ENCODE results near the gene ST3GAL2.
A peak's percentile ranks its signal among the peaks of the same experiment; 100 is the strongest.

The ST3GAL2 gene

DNA sequence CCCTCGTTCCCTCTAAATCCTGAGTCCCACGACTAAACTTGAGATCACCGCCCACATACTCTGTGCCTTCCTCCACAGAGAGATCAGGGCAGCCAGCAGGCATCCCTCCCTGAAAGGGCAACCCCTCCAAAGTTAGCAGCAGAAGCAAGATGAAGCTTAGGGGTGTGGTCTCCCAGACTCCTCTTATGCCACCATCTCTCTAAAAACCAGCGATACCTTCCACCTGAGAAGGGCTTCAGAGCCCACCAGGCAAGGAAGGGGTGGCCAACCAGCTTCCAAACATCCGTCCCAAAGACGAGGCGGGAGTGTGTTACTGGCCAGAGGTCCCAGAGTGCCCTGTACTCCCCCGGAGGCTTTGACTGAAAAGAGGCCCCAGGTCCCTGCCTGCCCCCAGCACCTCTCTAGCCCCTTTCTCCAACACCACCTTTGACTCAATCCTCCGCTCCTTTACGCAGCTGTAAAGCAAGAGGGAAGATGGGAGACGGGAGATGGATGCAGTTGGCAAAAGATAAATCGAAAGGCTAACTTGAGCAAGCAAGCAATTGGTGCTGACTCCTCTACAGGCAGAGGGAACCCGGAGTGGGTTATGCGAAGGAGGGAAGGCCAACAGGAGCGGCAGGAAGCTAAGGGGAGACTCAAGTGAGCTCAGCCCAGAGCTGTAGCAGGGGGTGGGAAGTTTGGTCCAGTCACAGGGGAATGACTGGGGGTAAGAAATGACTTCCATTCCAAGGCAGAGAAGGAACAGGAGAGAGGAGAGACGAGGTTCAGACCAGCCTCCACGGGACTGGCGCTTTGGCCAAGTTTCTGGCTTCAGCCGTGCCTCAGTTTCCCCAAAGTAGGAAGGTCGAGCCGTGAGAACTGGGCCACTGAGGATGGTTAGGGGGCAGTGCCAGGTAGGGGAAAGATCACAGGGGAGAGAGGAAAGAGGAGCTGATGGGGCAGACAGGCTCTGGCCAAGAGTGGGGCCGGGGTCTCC is 1.0 kb downstream of the ST3GAL2 start:
- DNase-seq (ENCODE audit: low spot score): no peak

DNA sequence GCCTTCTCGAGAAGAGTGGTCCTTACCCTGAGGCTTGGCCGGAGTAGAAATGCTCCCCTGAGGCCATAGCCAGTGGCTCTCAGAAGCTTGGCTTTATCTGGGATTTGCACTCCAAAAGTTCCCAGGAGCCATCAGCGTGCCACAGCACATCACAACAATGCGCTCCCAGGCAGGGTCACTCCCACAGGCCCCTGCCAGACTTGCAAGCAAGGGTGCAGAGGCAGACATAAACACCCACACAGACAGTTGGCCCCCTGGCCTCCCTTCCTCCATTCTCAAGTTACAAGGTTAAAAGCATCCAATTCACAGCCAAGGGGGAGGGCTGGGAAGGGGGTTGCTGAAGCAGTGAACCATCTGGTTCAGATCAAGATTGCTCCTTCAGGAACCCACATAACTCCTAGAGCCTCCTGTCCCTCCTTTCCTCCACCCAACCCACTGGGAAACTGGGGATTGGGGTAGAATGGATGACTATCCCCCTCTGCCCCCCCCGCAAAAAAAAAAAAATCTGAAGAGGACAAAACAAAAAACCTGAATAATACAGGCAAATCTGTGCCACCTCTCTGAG is 1.8 kb downstream of the ST3GAL2 start:
- no peak for DNase-seq (ENCODE audit: low spot score)

DNA sequence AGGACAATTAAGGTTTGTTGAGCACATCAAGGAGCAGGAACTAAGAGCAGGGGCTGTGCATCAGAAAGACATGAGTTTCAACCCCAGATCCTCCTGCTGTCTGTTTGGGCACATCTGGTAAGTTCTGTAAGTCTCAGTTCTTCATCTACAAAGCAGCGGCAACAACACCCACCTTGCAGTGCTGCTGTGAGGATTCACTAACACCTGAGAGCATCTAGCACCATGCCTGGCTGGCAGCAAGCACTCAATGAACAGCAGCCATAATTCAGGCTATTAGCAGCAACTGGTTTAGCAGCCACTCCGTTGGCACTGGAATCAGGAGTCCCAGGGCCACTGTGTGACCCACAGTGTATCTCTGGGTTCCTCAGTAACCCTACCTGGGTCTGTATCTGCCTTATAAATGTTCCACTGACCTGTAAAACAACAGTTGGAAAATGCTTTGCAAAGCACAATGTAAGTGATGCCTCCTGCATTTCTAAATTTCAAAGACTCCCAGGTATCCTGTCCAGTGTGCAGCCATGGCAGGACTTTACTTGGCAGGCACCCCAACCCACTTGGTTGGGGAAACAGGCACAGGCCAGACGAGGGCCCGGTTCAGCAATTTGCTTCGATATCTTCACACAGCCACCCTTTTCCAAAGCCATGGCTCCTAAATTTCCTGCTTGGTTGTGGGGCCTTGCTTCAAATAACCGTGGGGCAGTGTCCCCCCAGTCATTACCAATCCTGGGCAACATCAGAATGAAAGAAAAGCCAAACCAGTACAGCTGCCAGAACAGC is 4.2 kb downstream of the ST3GAL2 start:
- no peak for DNase-seq (ENCODE audit: low spot score)

DNA sequence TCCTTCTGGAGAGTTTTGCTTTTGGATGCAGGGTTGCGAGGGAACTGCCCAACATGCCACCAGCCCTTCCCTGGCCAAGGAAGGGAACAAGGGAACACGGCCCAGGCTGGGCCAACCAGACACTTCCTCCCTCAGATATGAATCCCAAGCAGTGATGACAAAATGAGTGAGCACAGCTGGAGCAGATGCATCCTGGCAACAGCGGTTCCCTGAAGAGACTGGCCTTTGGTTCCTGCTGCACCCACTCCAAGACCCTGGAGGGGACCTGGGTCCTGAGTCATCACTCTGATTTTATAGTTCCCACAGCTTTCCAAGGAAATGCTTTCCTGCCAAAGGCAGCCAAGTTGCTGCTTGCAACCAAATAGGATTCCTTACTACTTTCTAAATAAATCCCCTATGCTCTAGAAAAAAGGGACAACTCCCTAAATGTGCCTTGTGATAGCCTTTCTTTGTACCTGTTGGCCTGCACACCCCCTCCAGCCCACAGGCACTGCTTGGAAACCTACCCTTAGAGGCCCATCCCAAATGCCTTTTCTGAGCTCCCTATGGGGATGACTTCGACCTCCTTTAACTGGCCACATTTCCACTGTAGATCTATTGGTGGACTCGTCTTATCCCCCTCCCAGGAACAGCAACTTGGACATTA is 5.3 kb downstream of the ST3GAL2 start:
- no peak for DNase-seq (ENCODE audit: low spot score)

DNA sequence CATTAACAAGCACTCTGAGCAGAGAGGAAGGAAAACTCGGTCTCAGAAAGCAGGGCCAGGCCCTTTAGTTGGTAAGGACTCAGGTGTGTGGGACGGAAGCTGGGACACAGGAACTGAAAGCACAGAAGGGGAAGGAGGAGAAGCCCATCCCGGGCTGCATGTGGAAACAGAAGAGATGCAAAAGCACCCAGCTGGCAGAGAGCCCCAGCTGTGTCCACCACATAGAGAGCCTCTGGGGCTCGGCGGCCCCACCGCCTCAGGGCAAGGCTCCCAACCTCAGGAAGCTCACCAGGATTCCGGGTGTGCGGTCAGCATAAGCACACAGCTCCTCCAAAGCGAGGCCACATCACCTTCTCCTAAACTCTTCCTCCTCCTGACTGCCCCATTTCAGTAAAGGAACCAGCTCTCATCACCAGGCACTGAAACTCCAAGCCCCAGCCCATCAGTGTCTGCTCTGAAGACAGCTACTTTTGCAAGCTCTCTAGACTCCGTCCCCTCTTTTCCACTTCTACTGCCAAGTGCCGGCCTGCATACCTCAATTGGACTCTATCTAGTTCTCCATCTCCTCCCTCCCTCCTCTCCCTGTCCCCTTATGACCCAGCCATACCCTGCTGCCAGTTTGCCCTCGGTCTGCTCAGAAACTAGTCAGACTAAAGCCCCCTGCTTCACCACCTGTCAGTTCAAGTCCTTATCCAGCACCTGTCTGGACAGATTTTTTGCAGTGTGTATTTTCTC is 6.0 kb downstream of the ST3GAL2 start:
- no peak for DNase-seq (ENCODE audit: low spot score)

DNA sequence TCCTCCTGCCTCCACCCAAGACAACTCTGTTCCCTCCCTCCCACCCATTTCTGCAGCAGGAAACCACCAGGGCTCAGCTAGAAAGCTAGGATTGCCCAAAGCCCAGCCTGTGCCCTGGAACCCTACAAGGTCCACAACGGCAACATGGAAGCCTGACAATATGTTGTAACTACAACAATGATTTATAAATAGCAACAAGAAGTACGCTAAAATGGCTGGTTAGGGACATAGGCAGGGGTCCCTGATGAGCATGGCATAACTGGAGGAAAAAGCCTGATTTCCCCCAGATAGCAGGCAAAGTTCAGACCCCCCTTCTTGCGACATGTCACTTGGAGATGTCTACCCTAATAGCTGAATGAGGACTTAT is 6.6 kb downstream of the ST3GAL2 start:
- DNase-seq (ENCODE audit: low spot score): no peak

DNA sequence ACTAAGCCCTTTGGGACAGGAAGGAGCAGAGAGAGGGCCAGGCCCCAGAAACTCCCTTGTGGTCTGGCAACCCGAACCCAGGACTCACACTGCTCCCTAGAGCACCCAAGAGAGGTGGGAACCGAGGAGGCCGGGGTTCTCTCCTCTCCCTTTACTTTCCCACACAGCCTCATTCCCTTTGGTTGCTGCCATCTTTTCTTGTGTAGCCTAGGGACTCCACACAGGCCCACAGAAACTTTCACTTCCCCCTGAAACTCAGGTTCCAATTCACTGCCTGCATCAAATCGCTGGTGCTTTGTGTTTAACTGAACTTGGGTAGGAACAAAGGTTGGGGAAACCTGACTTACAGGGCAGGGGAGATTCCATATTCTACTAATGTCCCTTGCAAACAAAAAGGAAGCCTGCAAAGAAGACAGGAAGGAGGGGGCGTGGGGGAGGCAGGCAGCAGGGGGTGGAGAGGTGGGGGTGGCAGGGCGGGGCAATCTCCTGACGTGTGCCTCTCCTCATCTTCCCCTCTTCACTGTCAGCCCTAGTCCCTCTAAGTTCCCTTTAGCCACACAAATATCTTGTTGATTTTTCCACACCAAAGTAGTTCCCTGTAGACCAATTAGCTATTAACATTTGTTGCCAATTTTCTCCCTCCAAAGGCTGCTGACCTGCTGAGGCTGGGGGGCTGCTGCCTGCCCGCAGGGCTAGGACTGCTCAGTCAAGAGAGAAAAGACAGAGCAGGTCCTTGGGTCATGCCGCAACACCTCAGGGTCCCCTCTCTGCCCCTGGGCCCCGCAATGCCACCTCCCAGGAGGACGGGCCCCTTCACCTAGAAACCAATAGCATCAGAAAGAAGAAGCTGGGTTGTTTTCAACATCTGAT is 8.0 kb downstream of the ST3GAL2 start:
- DNase-seq (ENCODE audit: low spot score): no peak

DNA sequence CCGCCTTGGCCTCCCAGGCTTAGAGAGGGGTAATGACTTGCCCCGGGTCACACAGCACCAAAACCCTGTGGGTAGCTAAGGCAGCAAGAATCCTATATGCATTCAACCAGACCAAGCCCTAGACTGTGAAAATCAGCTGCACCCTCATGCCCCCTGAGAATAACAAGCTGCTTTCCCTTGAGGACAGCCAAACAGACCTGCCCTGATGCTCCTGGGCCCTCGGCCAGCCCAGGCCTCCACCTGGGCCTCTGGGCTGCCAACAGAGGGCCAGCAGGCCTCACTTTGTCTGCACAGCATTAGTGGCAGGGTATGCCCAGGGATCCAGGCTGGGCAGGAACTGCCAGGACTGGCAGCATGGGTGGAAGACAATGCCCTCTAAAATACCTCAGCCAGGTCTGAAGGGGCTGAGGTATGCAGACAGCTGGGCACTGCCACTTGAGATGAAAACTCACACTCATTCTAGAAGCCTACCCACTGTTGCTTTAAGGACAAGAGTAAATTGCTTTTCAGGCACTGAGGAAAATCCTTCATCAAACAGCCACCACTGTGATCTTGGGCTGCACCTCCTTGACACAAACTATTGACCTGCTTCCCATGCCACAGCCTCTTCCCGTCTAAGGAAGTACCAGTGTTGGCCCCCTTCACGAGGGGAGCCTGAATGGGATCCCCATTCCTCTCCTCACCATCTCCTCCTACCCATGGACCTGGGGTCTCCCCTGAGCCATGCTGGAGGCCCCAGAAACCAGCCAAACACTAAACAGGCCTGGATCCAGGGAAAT is 8.8 kb downstream of the ST3GAL2 start:
- no peak for DNase-seq (ENCODE audit: low spot score)

DNA sequence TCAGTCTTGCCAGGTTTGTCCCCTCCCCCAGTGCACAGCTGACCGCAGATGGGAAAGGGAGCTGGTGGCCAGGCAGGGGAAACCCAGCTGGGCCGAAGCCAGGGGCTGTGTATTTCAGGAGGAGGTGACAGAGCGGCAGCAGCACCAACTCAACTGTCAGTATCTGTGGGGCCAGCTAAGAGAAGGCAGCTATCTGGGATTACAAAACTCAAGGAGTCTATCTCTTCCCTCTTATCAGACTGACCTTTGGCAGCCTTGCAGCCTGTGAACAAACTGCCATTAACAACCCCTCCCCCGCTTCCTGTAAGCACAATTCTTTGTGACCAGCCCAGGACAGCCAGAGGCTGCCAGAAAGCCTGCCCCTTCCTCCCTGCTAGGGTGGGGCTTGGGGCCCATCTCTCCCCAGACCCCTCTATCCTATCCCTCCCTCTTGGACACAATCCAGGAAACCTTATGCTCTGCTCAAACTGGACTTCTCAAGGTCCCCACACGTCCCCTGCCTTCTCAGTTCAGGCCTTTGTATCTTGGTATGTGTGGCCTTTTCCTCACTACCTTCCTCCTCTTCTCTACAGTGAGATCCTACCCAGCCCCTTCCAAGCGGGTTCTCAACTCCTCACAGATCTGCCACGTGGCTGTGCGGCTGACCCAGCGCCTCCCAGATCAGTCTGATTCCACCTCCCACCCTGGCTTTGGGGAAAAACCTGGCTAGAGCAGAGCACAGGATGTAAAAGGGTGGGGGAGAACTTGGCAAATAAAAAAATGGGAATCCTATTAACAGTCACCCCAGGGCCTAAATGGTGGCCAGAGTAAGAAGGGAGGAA is 10.5 kb downstream of the ST3GAL2 start:
- peak; percentile 73 for DNase-seq (ENCODE audit: low spot score)

DNA sequence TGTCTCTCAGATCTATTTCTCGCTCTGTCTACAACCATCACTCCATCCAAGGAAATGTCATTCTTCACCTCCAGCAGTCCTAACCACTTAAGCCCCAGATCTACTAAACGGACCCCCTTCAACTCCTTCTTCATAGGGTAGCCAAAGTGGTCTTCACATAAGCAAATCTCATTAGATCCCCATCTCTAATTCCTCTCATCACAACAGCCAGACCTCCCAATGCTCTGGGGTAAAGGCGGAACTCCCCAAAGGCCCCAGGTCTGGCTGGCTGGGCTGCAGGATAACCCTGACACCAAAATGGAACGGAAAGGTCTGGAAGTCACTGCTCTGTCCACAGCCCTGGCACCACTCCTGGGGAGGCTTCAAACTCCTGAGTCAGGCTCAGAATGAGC is 11.1 kb downstream of the ST3GAL2 start:
- DNase-seq (ENCODE audit: low spot score): no peak

DNA sequence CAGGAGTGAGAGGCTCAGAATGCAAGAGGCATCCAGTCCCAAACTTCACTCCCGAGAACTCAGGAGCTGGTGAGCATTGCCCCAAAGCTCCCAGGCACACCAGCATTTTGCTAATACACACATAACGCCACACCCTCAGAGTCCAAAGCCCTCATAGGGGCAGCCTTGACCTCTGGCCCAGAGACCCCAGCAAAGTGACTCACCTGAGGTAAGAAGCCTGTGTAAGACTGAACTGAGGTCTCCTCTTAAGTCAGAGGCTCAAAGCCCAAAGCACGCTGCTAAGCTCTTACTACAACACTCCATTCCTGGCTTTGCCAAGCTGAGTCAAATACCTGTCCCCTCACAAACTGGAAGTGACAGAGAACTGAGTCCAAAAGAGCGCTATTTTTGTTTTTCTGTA is 16.4 kb downstream of the ST3GAL2 start:
- no peak for DNase-seq (ENCODE audit: low spot score)

DNA sequence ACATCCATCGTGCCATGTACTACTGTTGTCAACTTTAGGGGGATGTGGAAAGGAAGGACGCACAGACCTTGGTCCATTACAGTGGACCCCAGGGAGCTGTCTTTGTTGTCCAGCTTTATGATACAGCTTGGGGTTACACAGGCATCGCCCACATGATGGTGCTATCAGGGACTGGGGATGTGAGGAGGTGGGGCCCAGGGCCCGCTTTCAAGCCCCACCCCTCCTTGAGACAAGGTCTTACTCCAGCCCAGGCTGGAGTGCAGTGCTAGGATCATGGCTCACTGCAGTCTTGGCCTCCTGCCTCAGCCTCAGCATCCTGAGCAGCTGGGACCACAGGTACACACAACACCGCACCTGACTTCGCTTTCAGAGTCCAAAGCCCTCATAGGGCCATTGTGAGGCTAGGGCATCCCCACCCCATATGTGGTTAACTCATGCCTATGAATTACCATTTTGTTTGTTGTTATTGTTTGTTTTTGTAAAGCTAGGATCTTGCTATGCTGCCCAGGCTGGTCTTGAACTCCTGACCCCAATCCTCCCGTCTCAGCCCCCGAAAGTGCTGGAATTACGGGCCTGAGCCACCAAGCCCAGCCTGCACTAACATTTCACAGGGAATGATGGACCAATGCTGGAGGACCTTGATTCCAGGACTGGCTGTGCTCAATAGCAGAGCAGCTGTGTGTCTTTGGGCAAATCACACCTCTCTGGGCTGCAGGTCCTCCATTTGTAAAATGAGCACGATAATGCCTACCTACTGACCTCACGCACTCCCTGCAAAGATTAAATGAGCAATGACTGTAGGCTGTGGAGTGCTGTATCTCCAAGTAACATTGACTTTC is 17.2 kb downstream of the ST3GAL2 start:
- DNase-seq (ENCODE audit: low spot score): no peak

DNA sequence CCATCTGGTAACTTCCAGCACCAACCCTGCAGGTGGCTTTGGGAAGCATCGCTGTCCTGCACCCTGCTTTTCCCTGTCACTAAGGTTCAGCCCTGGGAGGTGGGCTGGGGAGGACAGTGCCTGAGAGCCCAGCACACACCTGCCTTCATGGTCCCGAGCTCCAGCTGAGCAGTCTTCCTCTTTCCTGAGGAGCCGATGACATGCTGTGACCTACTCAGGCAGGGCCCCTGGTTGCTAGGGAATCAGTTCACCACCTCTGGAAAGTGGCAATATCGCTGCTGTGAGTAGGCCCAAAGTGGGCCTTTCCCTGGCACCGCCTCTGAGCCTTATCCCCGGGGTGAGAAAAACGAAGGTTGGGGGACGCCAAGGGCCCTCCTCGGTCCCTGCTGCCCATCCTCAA is 17.9 kb downstream of the ST3GAL2 start:
- no peak for DNase-seq (ENCODE audit: low spot score)

DNA sequence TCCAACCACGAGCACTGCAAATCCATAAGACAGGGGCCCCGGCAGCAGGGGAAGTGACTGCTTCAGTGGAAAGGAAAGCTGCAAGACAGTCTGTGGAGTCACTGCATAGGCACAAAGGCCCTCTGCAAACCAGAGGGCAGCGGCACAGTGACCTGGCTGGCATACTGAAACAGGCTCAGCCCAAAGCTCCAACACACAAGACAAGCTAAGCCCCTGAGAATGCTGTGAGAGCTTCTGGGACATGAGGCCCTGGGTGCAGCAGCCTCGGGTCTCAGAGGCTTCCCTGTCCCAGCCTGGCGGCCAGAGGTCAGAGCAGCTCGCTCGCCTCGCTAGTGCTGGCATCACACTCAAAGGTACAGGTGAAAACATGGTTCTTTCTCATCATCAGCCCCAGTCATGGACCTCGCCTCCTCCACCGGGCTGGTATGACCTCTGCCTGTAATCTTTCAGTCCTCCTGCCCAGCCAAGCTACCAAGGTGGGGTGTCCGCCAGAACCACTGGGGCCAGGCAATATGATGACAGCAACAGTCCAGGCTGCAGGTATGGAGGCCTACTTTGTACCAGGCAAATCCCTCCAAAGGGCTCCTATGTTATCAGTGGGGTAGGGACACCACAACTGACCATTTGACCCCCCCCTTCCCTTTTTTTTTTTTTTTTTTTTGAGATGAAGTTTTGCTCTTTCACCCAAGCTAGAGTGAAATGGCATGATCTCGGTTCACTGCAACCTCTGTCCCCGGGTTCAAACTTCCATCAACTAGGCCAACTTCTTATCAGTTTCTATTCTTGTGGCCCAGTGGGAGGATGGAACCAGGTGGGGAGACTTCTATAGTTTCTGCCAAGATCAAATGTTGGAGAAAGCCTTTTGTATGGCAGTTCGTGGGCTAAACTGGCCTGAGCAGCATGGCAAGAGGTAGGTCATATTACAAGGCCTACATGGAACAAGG is 19.2 kb downstream of the ST3GAL2 start:
- DNase-seq (ENCODE audit: low spot score): no peak

DNA sequence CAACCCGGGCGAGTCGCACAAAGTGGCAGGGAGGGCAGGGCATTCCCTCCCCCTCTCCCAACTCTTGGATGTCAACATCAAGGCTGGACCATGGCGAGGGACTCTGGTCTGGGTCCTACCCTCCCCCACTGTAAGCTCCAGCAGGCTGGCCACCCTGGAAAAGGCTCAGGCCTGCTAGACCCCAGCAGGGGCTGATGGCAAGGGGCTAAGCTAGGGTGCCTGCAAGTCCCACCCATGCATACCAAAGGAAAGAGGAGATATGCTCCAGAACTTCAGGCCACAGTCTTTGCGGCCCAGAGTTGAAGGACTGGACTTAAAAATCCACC is 19.9 kb downstream of the ST3GAL2 start:
- no peak for DNase-seq (ENCODE audit: low spot score)

DNA sequence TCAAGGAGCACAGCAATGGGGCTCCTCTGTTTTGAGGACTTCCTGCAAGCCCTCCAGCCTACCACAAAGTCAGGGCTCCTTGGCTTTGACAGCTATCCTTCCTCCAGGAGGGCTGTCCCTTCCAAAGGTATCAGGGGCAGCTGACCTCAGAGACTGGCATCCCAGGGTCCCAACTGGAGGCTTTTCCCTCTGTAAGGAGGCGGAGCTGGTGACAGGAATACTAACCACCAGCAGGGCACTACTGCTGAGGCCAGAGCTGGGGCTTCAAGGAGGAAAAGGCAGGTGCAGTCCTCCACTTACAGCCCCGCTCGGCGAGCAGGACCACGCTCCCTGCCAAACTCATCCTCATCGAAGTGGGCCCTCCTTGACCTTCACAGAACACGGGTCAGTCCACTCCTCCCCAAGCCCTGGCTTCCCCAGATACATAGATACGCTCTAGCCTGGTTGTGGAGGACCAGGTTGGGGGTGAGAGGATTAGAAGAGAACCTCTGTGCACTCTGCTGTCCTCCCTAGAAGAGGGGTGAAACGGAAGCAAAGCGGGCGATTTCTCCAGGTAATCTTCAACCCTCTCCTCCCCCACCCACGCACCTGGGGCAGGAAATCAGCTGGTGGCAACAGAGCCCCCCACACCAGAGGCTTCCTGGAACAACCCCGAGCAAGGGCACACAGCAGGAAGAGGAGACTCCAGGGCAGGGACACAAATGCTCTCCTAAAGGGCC is 20.5 kb downstream of the ST3GAL2 start:
- DNase-seq (ENCODE audit: low spot score): no peak
